DOHH2 (cell line): ENCODE results near the gene CCT6B.

Source experiments
- EZH2phosphoT487 ChIP-seq: fragments of 200-600 bp; sonication (generic); IDR thresholded peaks from 2 replicates; pipeline ENCODE4 v1.6.1; 2017; ENCODE audit warnings: borderline replicate concordance, mild to moderate bottlenecking, antibody characterized with exemption, low read length, moderate library complexity, mixed read lengths
- TF ChIP-seq, protein P1 (sequence below): fragments of 200-600 bp; sonication (generic); IDR thresholded peaks from one replicate; pipeline ENCODE4 v1.5.1; 2014; ENCODE audit warnings: antibody characterized with exemption, mild to moderate bottlenecking, low read depth, low read length; ENCODE audit not compliant: poor library complexity, severe bottlenecking

DNA sequence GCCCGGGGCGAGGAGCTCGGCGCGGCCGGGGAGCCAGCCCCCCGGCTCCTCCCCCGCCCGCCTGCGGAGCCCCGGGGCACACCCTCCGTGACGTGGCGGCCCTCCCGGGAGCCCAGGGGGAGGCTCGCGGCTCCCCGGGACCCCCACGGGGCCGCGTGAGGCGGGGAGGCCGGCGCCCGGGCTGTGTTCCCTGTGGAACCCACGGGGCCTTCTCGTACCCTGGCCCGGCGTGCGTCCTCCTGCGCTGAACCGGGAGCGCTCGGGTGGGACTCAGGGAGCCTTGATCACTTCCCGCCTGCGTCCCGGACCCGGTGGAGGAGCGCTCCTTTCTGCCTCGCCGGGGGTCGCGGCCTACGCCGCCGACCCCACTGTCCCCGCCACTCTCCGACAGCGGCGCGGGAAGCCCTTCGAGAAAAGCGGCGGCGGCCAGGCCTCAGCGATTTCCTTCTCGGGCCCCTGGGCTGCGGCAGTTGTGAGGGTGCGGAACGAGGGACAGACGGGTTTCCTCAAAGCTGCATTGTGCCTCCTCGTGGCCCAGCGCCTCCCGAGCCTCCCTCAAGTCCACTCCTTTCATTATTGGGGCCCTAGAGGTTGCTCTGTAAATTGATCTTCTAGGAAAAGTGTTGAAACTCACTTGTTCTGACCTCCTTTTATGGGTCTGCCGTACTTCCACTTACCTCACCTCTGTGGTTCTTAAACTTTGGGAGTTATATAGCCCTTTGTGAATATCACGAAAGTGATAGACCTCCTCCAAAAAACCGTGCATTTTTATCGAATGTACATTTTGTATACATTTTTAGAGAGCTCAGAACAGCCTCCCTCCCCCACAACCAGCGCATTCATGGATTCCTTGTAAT lies 19.6 kb upstream of the CCT6B start:
- TF ChIP-seq, protein P1, sequence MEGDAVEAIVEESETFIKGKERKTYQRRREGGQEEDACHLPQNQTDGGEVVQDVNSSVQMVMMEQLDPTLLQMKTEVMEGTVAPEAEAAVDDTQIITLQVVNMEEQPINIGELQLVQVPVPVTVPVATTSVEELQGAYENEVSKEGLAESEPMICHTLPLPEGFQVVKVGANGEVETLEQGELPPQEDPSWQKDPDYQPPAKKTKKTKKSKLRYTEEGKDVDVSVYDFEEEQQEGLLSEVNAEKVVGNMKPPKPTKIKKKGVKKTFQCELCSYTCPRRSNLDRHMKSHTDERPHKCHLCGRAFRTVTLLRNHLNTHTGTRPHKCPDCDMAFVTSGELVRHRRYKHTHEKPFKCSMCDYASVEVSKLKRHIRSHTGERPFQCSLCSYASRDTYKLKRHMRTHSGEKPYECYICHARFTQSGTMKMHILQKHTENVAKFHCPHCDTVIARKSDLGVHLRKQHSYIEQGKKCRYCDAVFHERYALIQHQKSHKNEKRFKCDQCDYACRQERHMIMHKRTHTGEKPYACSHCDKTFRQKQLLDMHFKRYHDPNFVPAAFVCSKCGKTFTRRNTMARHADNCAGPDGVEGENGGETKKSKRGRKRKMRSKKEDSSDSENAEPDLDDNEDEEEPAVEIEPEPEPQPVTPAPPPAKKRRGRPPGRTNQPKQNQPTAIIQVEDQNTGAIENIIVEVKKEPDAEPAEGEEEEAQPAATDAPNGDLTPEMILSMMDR = peak; percentile 56
- no peak for TF ChIP-seq EZH2phosphoT487
